Aorta (tissue), 5 donors: ENCODE data around the gene TENT5A. TPM values are rescaled to one million over a fixed set of nuclear protein-coding genes. Genes with fewer than 3 reads are reported as not detected.
A peak's percentile ranks its signal among the peaks of the same experiment; 100 is the strongest.
"Not testable (repeated sequence)": the region's sequence is repeated elsewhere in the genome, so short reads cannot be mapped to it uniquely, and the experiment has no call there.

Source experiments
- ATAC-seq: fragments of 200-7000 bp; cut with Tn5 transposase; one replicate; pipeline ENCODE4 v1.9.1; 2022; ENCODE audit warnings: moderate library complexity; ENCODE audit not compliant: low FRiP score
- DNase-seq, 2 donors: peaks; one replicate each; pipeline ENCODE4 v3.0.0-alpha.2; 2020
- H3K27ac ChIP-seq, 2 donors: one replicate each; pipeline ENCODE4 v1.5.1; 2013; ENCODE audit warnings: low read length in 2 of 2, mild to moderate bottlenecking in 2 of 2, moderate library complexity in 2 of 2, control low read depth in 1 of 2, inconsistent platforms in 1 of 2, low read depth in 1 of 2
- H3K27me3 ChIP-seq, 2 donors: one replicate each; pipeline ENCODE4 v1.6.1; 2013; ENCODE audit warnings: control low read depth in 1 of 2, low read length in 1 of 2, mild to moderate bottlenecking in 1 of 2, moderate library complexity in 1 of 2; ENCODE audit not compliant: insufficient read depth in 2 of 2, control insufficient read depth in 1 of 2
- H3K36me3 ChIP-seq, 2 donors: one replicate each; pipeline ENCODE4 v1.6.1; 2013; ENCODE audit warnings: control low read depth in 1 of 2, low read length in 1 of 2, mild to moderate bottlenecking in 1 of 2; ENCODE audit not compliant: insufficient read depth in 2 of 2, control insufficient read depth in 1 of 2
- H3K4me1 ChIP-seq, 2 donors: one replicate each; pipeline ENCODE4 v1.6.1; 2013; ENCODE audit warnings: low read length in 2 of 2, control low read depth in 1 of 2, mild to moderate bottlenecking in 1 of 2, moderate library complexity in 1 of 2; ENCODE audit not compliant: insufficient read depth in 2 of 2, control insufficient read depth in 1 of 2
- H3K4me3 ChIP-seq, 2 donors: one replicate each; pipeline ENCODE4 v1.5.1; 2013; ENCODE audit warnings: low read length in 2 of 2, control low read depth in 1 of 2, mild to moderate bottlenecking in 1 of 2
- H3K9me3 ChIP-seq: one replicate; pipeline ENCODE4 v1.6.1; 2013; ENCODE audit warnings: mild to moderate bottlenecking, low read length; ENCODE audit not compliant: control insufficient read depth
- WGBS, 2 donors: extraction: QIAGEN DNeasy Blood & Tissue Kit; methylation state at CpG; one replicate each; pipeline ENCODE4 v1.1.7; 2013; 5-methylcytosine and 5-hydroxymethylcytosine counted together
- intact Hi-C, 2 donors: fragments of 100-400 bp; cut with DNase I; formaldehyde crosslinking; loops; one replicate each; pipeline versions ENCODE4 v1.14.2 to v1.15.0; 2022
- polyA plus RNA-seq, 2 donors: library from polyadenylated mRNA; stranded (reverse); fragments of 200-250 nt; gene quantifications; one replicate each; pipeline ENCODE4 v1.2.3, GENCODE V29; 2013
- total RNA-seq, 2 donors: library from RNA; stranded (reverse); fragmentation: NEBNext Ultra II Directional; extraction: Animal tissue kit (Norgen Biotek cat#: 25700); gene quantifications; one replicate each; pipeline ENCODE4 v1.2.1, GENCODE V29; 2021
- donor health status: healthy with polysubstance abuse.
- donor health status: Bipolar disorder and iron deficiency.
- donor health status: DM: no; HTN: no; CAD: no.
- donor health status: DM: no; HTN: no; CAD: no.
- donor health status: DM: yes; HTN: yes; CAD: no.

TENT5A gene
- total and polyA plus RNA-seq, 4 donors = 9.6 to 26.9 (median 23.6) TPM

DNA sequence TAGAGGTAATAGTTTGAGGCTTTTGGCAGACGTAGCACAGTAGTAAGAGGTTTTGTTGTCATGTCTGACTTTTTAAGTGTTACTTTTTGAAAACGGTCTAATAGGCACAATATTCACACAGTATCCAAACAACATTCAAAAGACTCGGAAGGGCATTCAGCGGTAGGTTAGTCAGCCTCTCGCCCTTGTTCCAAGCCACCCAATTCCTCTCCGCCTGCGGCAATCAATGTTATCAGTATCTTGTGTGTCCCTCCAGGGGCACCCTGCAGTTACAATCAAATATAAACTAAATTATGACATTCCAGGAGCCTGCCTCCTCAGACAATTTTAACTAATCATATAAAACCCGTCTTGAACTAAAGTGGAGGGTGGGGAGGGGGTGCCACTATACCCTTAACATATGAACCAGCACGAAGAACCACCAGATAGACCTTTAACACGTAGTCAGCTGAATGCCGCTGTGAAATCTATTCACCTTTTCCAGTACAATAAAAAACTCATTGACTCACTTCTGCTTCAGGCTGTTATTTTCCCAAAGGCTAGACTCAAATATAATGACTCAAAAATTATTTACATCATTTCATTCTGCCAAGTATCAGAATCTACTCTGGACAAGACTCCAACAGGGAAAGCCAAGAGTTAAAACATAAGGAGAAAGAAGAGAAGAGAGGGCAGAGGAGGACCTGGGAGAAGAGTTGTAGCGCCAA, 1.6 kb downstream of the TENT5A start:
- WGBS, 2 donors = 1 to 3% methylated on average over 12 of the region's 12 CpGs
- intact Hi-C loops = loop anchor here (2.0 to 10.0 kb wide), 11 partner anchors 106 to 1538 kb away; no protein-coding TSS in a partner anchor
- DNase-seq (no peak), ATAC-seq (no peak)
- Histone ChIP-seq H3K27me3 (no peaks in the 10 kb centered on the region), H3K27ac (peak overlapping the region in 1 of 2 donors; percentile 92), H3K4me1 (peaks cover 0 to 7% of the 10 kb centered on the region in 2 donors), H3K4me3 (peak overlapping the region; percentile 55 to 100), H3K9me3 (no peaks in the 10 kb centered on the region), H3K36me3 (peaks cover 0 to under 1% of the 10 kb centered on the region in 2 donors)

DNA sequence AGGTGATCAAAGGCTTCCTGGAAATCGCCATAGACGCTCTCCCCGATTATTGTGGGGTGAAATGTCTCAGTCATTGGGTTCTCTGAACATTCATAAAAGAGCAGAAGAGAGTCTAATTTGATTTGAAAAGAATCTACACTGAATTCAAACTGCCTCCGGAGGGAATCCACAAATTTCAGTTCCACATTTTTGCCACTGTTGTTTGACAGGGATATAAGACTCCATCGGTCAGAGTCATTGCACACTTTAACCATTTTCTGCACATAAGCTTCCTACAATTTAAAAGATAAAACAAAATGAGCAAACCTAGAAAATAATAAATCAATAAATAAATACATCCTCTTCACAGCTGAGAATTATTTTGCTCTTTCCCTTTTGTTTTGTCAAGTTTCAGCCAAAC, 2.3 kb downstream of the TENT5A start:
- no peak for ATAC-seq
- peaks cover 0 to 2% of the 10 kb centered on the region in 2 donors for H3K36me3 ChIP-seq
- peaks cover 2 to 7% of the 10 kb centered on the region in 2 donors for H3K4me1 ChIP-seq
- no peaks in the 10 kb centered on the region for H3K9me3 ChIP-seq
- no peaks in the 10 kb centered on the region for H3K27me3 ChIP-seq
- 1 to 4% methylated on average over 5 of the region's 5 CpGs for WGBS, 2 donors
- H3K27ac ChIP-seq = peak overlapping the region in 1 of 2 donors; percentile 28
- intact Hi-C loops = loop anchor here (2.0 to 10.0 kb wide), 11 partner anchors 107 to 1537 kb away; no protein-coding TSS in a partner anchor
- no peak for DNase-seq
- H3K4me3 ChIP-seq = peak overlapping the region; percentile 55 to 100

DNA sequence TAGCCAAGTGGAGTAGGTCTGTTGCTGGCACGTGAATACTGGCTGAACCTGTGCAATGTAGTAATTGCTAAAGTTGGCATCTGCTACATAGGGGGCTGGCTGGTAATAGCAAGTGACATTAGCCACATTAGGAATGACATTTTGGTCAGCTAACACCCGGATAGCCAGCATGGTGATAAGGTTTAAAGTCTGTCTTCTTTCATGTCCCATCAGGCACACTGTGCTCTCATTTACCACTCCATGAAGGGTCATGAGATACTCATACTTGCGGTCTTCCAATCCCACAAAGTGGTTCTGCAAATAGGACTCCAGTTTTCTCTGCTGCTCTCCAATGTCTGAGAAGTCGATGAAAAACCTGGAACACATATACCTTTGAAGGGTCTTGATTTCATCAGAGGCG, 2.8 kb downstream of the TENT5A start:
- WGBS, 2 donors = 2 to 4% methylated on average over 5 of the region's 5 CpGs
- DNase-seq = no peak
- intact Hi-C loops = loop anchor here (2.0 to 10.0 kb wide), 11 partner anchors 108 to 1537 kb away; no protein-coding TSS in a partner anchor
- peaks cover 3 to 7% of the 10 kb centered on the region in 2 donors for H3K4me1 ChIP-seq
- no peak for ATAC-seq
- H3K36me3 ChIP-seq = peaks cover 0 to 2% of the 10 kb centered on the region in 2 donors
- peak overlapping the region in 1 of 2 donors; percentile 28 for H3K27ac ChIP-seq
- no peaks in the 10 kb centered on the region for H3K9me3 ChIP-seq
- H3K4me3 ChIP-seq = peak overlapping the region; percentile 55 to 100
- no peaks in the 10 kb centered on the region for H3K27me3 ChIP-seq

DNA sequence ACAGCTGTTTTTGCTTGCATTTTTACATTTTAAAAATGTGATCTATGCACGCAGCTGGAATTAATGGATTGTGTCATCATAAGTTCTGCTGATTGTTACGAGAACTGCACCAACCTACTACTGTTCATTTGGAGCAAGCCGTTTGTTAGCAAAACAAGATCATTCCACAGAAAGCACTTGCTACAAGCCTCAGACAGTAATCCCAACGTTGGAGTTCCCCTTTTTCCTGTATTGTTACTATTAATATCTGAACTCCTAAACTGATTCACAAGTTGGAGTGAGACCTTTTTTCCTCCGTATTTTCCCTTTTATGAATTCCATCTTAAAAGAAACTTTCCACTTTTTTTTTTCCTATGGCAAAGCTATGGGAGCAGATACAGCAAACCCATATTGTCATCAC, 3.5 kb downstream of the TENT5A start:
- Histone ChIP-seq H3K9me3 (no peaks in the 10 kb centered on the region), H3K36me3 (peaks cover 0 to 2% of the 10 kb centered on the region in 2 donors), H3K27me3 (no peaks in the 10 kb centered on the region), H3K4me3 (peak overlapping the region; percentile 55 to 100), H3K27ac (no peak overlapping the region), H3K4me1 (peaks cover 5 to 7% of the 10 kb centered on the region in 2 donors)
- WGBS, 2 donors = 1 to 2% methylated on average over 5 of the region's 5 CpGs
- ATAC-seq = no peak
- intact Hi-C loops = no loop called here
- DNase-seq = no peak

DNA sequence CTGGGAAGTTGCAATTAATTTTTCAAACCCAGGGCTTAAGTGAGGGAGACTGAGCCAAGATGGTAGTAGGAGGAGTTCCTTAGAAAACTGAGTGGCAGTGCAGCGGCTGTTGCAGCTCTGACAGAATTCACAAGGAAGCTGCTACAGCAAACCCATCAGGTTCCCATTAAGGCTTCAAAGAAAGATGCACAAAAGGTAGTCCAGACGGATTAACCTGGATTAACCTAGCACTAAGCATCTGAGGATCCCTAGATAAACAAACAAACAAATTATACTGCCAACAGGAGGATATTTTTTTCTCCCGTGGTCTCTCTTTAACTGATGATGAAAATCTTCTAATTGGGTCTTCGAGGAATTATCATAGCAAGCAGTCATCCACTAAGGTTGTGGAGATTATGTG, 5.2 kb downstream of the TENT5A start:
- ATAC-seq = no peak
- 25 to 32% methylated on average over 4 of the region's 4 CpGs for WGBS, 2 donors
- H3K27ac ChIP-seq = no peak overlapping the region
- peaks cover 0 to 2% of the 10 kb centered on the region in 2 donors for H3K36me3 ChIP-seq
- intact Hi-C loops = no loop called here
- no peak for DNase-seq
- H3K9me3 ChIP-seq = no peaks in the 10 kb centered on the region
- H3K27me3 ChIP-seq = no peaks in the 10 kb centered on the region
- peaks cover 5 to 7% of the 10 kb centered on the region in 2 donors for H3K4me1 ChIP-seq
- H3K4me3 ChIP-seq = peak overlapping the region; percentile 6 to 40

DNA sequence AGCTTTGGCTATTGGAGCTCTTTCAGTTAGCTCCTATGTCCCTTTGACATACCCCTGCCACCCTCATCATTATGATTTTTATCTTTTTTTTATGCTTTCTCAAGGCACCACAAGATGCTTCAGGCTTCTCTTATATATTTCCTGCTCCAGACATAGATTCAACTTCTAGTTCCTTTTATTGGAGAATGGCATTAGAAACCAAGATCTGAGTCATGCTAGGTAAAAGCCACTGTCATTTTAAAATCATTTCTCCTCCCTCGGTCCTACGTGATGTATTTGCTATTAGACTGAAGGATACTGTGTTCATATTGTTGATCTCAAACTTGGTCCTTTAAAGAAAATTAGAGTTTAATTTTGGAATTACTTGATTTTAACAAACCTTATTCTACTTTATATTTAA, 8.3 kb downstream of the TENT5A start:
- H3K4me3 ChIP-seq = no peak overlapping the region
- intact Hi-C loops = no loop called here
- no peaks in the 10 kb centered on the region for H3K9me3 ChIP-seq
- no peak overlapping the region for H3K27ac ChIP-seq
- peaks cover 5 to 7% of the 10 kb centered on the region in 2 donors for H3K4me1 ChIP-seq
- peaks cover 0 to 2% of the 10 kb centered on the region in 2 donors for H3K36me3 ChIP-seq
- no peak for DNase-seq
- no peak for ATAC-seq
- WGBS, 2 donors = 28 to 33% methylated on average over 2 of the region's 2 CpGs
- H3K27me3 ChIP-seq = no peaks in the 10 kb centered on the region

DNA sequence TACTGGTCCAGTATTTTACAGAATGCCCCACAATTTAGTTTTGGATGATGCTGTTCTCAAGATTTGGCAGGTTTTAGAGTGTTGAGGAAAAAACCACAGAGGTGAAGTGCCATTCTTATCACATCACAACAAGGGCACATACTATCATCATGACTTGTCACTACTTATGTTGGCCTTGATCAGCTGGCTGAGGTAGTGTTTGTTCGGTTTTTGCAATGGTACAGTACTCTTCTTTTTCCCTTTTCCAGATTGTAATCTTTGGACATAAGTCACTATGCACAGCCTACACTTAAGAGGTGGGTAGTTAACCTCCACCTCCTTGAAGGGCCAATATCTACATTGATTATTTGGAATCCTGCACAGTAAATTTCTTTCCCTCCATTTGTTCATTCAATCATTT, 8.8 kb downstream of the TENT5A start:
- H3K9me3 ChIP-seq = no peaks in the 10 kb centered on the region
- H3K27me3 ChIP-seq = no peaks in the 10 kb centered on the region
- 4 to 8% methylated on average over 1 of the region's 1 CpG for WGBS, 2 donors
- intact Hi-C loops = no loop called here
- H3K4me1 ChIP-seq = peaks cover 5 to 7% of the 10 kb centered on the region in 2 donors
- ATAC-seq (no peak), DNase-seq (no peak)
- H3K27ac ChIP-seq = no peak overlapping the region
- H3K36me3 ChIP-seq = peaks cover 0 to 2% of the 10 kb centered on the region in 2 donors
- H3K4me3 ChIP-seq = no peak overlapping the region

DNA sequence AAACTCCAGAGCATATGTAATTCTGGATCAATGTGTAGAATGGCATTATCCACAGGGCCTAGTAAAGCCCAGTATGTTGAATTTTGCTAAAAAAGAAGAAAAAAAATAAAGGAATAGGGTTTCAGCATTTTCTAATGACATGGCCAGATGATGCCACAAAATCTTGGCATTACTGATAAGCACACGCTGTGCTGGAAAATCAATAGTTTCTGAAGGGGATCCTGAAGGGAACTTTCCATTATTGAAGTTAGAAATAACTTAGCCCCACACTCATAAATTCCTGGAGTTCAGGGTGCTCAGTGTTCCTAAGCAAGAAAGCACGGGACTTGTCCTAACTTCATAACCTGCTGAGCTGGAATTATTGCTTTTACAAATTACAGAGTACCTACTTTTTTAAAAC, 10.8 kb downstream of the TENT5A start:
- intact Hi-C loops = no loop called here
- no peak overlapping the region for H3K4me3 ChIP-seq
- no peak overlapping the region for H3K27ac ChIP-seq
- peaks cover 0 to 7% of the 10 kb centered on the region in 2 donors for H3K4me1 ChIP-seq
- H3K27me3 ChIP-seq = no peaks in the 10 kb centered on the region
- no peak for DNase-seq
- no peak for ATAC-seq
- 49 to 52% methylated on average over 2 of the region's 2 CpGs for WGBS, 2 donors
- peaks cover 0 to 2% of the 10 kb centered on the region in 2 donors for H3K36me3 ChIP-seq
- no peaks in the 10 kb centered on the region for H3K9me3 ChIP-seq

DNA sequence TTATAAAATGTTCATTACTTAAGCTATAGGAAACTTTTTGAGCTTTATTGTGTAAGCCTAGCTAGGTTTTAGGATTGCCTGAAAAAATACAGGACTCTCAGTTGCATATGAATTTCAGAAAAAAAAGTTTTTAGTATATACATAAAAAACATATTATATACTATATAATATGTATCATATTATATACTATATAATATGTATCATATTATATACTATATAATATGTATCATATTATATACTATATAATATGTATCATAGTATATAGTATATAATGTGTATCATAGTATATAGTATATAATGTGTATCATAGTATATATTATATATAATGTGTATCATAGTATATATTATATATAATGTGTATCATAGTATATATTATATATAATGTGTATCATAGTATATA, 11.9 kb downstream of the TENT5A start:
- H3K27me3 ChIP-seq, H3K36me3 ChIP-seq, H3K4me1 ChIP-seq, H3K9me3 ChIP-seq, intact Hi-C loops, DNase-seq, ATAC-seq, H3K4me3 ChIP-seq, H3K27ac ChIP-seq: not testable (repeated sequence)
